SK-N-SH (cell line): Measurements from ENCODE around the gene RICTOR.

Experiments
- EP300 ChIP-seq, 2 experiments: IDR thresholded peaks; 2 replicates each; pipeline versions ENCODE4 v1.4.0 to v1.6.1; 2012; ENCODE audit warnings: borderline replicate concordance in 1 of 2, low read depth in 1 of 2, low read length in 1 of 2
- GABPA ChIP-seq: IDR thresholded peaks from 2 replicates; pipeline ENCODE4 v1.4.0; 2012; ENCODE audit warnings: low read depth, mild to moderate bottlenecking
- POLR2AphosphoS5 ChIP-seq: IDR thresholded peaks from 2 replicates; pipeline ENCODE4 v1.6.1; 2012; ENCODE audit warnings: low read depth, low read length
- RFX5 ChIP-seq: IDR thresholded peaks from 2 replicates; pipeline ENCODE4 v1.6.1; 2012; ENCODE audit warnings: mild to moderate bottlenecking, improper control_type of control experiment, low read length
- TAF1 ChIP-seq: IDR thresholded peaks from 2 replicates; pipeline ENCODE4 v1.6.1; 2012; ENCODE audit warnings: low read depth, mild to moderate bottlenecking, low read length, moderate library complexity, borderline replicate concordance
- TCF12 ChIP-seq: IDR thresholded peaks from 2 replicates; pipeline ENCODE4 v1.4.0; 2012
- TF ChIP-seq, protein P1 (sequence below): fragments of 200-600 bp; sonication (generic); IDR thresholded peaks from 2 replicates; pipeline ENCODE4 v1.6.1; 2017; ENCODE audit warnings: antibody characterized with exemption, mild to moderate bottlenecking, moderate library complexity

DNA sequence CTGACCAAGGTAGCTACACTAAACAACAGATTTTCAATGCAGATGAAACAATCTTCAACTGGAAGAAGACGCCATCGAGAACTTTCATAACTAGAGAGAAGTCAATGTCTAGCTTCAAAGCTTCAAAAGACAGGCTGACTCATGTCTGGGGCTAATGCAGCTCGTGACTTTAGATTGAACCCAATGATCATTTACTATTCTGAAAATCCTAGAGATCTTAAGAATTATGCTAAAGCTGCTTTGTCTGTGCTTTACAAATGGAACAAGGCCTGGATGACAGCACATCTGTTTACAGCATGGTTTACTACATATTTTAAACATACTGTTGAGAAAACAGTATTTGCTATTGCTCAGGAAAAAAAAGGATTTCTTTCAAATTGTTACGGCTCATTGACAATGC is 54.9 kb downstream of the RICTOR start:
- TF ChIP-seq RFX5: no peak
- TF ChIP-seq POLR2AphosphoS5: no peak
- TF ChIP-seq TCF12: no peak
- TF ChIP-seq, protein P1, sequence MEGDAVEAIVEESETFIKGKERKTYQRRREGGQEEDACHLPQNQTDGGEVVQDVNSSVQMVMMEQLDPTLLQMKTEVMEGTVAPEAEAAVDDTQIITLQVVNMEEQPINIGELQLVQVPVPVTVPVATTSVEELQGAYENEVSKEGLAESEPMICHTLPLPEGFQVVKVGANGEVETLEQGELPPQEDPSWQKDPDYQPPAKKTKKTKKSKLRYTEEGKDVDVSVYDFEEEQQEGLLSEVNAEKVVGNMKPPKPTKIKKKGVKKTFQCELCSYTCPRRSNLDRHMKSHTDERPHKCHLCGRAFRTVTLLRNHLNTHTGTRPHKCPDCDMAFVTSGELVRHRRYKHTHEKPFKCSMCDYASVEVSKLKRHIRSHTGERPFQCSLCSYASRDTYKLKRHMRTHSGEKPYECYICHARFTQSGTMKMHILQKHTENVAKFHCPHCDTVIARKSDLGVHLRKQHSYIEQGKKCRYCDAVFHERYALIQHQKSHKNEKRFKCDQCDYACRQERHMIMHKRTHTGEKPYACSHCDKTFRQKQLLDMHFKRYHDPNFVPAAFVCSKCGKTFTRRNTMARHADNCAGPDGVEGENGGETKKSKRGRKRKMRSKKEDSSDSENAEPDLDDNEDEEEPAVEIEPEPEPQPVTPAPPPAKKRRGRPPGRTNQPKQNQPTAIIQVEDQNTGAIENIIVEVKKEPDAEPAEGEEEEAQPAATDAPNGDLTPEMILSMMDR: no peak
- no peak for TF ChIP-seq EP300 (IDR thresholded peaks at IDR 0.05; ENCODE audit: borderline replicate concordance in 1 of 2, low read depth in 1 of 2, low read length in 1 of 2)
- no peak for TF ChIP-seq GABPA
- TF ChIP-seq TAF1: no peak
